Skeletal muscle satellite cell (primary cell): ENCODE measurements around the gene CCDC88B.

ENCODE experiments used
- H3K27me3 ChIP-seq: 2 replicates; pipeline ENCODE4 v1.7.0; 2013; ENCODE audit warnings: low read length; ENCODE audit not compliant: control insufficient read depth, insufficient read depth
- H3K36me3 ChIP-seq: 2 replicates; pipeline ENCODE4 v1.7.0; 2013; ENCODE audit warnings: mild to moderate bottlenecking, control low read depth, low read length; ENCODE audit not compliant: insufficient read depth
- H3K4me1 ChIP-seq: 2 replicates; pipeline ENCODE4 v1.7.0; 2013; ENCODE audit warnings: low read length; ENCODE audit not compliant: control insufficient read depth, insufficient read depth
- H3K4me2 ChIP-seq: 2 replicates; pipeline ENCODE4 v1.7.0; 2013; ENCODE audit warnings: mild to moderate bottlenecking, low read length
- H3K4me3 ChIP-seq: 2 replicates; pipeline ENCODE4 v1.7.0; 2013; ENCODE audit warnings: low read length
- H3K9ac ChIP-seq: 2 replicates; pipeline ENCODE4 v1.7.0; 2013; ENCODE audit warnings: mild to moderate bottlenecking, low read depth, low read length, moderate library complexity
- H3K9me3 ChIP-seq: replicated peaks from 2 replicates; pipeline ENCODE4 v1.7.0; 2013; ENCODE audit warnings: mild to moderate bottlenecking, control low read depth, low read length

Gene CCDC88B

GRCh38 chr11:64372021-64372420 is 32.0 kb downstream of the CCDC88B start:
- no peak overlapping the region for H3K4me2 ChIP-seq
- H3K36me3 ChIP-seq: peaks cover 28% of the 10 kb centered on the region
- no peaks in the 10 kb centered on the region for H3K27me3 ChIP-seq
- H3K9ac ChIP-seq: no peak overlapping the region
- no peaks in the 10 kb centered on the region for H3K4me1 ChIP-seq
- no peak overlapping the region for H3K4me3 ChIP-seq
- H3K9me3 ChIP-seq: no peaks in the 10 kb centered on the region

GRCh38 chr11:64372802-64373597 is 33.0 kb downstream of the CCDC88B start:
- H3K9ac ChIP-seq: no peak overlapping the region
- H3K4me1 ChIP-seq: no peaks in the 10 kb centered on the region
- H3K4me3 ChIP-seq: no peak overlapping the region
- no peaks in the 10 kb centered on the region for H3K27me3 ChIP-seq
- peaks cover 21% of the 10 kb centered on the region for H3K36me3 ChIP-seq
- H3K4me2 ChIP-seq: no peak overlapping the region
- no peaks in the 10 kb centered on the region for H3K9me3 ChIP-seq

GRCh38 chr11:64373598-64373974 is 33.6 kb downstream of the CCDC88B start:
- Histone ChIP-seq H3K36me3 (peaks cover 17% of the 10 kb centered on the region), H3K27me3 (peaks cover under 1% of the 10 kb centered on the region), H3K9ac (no peak overlapping the region), H3K9me3 (no peaks in the 10 kb centered on the region), H3K4me2 (no peak overlapping the region), H3K4me1 (peaks cover 1% of the 10 kb centered on the region), H3K4me3 (no peak overlapping the region)

- H3K4me1 ChIP-seq: peaks cover 6% of the 10 kb centered on the region
- H3K36me3 ChIP-seq: peaks cover 8% of the 10 kb centered on the region
- H3K9me3 ChIP-seq: no peaks in the 10 kb centered on the region
- no peak overlapping the region for H3K4me3 ChIP-seq
- H3K4me2 ChIP-seq: no peak overlapping the region
- H3K9ac ChIP-seq: no peak overlapping the region
- H3K27me3 ChIP-seq: peaks cover 10% of the 10 kb centered on the region
Observed at GRCh38 chr11:64376071-64376470, 36.1 kb downstream of the CCDC88B start.

- Histone ChIP-seq H3K36me3 (no peaks in the 10 kb centered on the region), H3K27me3 (peaks cover 18% of the 10 kb centered on the region), H3K9me3 (no peaks in the 10 kb centered on the region), H3K4me1 (peaks cover 6% of the 10 kb centered on the region), H3K9ac (no peak overlapping the region), H3K4me3 (no peak overlapping the region), H3K4me2 (peak overlapping the region; percentile 71)
Observed at GRCh38 chr11:64378335-64378880, 38.4 kb downstream of the CCDC88B start.

- Histone ChIP-seq H3K27me3 (peaks cover 25% of the 10 kb centered on the region), H3K4me2 (no peak overlapping the region), H3K4me3 (no peak overlapping the region), H3K9ac (no peak overlapping the region), H3K36me3 (no peaks in the 10 kb centered on the region), H3K9me3 (no peaks in the 10 kb centered on the region), H3K4me1 (peaks cover 6% of the 10 kb centered on the region)
Observed at GRCh38 chr11:64379160-64379559, 39.2 kb downstream of the CCDC88B start.

- Histone ChIP-seq H3K4me2 (no peak overlapping the region), H3K4me1 (peaks cover 6% of the 10 kb centered on the region), H3K9me3 (no peaks in the 10 kb centered on the region), H3K36me3 (no peaks in the 10 kb centered on the region), H3K9ac (no peak overlapping the region), H3K27me3 (peaks cover 34% of the 10 kb centered on the region), H3K4me3 (no peak overlapping the region)
Observed at GRCh38 chr11:64379817-64380709, 40.1 kb downstream of the CCDC88B start.

GRCh38 chr11:64381350-64381749 is 41.3 kb downstream of the CCDC88B start:
- H3K4me3 ChIP-seq: no peak overlapping the region
- peaks cover 47% of the 10 kb centered on the region for H3K27me3 ChIP-seq
- H3K36me3 ChIP-seq: no peaks in the 10 kb centered on the region
- H3K9me3 ChIP-seq: no peaks in the 10 kb centered on the region
- no peak overlapping the region for H3K9ac ChIP-seq
- peaks cover 6% of the 10 kb centered on the region for H3K4me1 ChIP-seq
- no peak overlapping the region for H3K4me2 ChIP-seq

GRCh38 chr11:64382047-64382446 is 42.0 kb downstream of the CCDC88B start:
- H3K9ac ChIP-seq: no peak overlapping the region
- no peaks in the 10 kb centered on the region for H3K36me3 ChIP-seq
- H3K9me3 ChIP-seq: no peaks in the 10 kb centered on the region
- peaks cover 6% of the 10 kb centered on the region for H3K4me1 ChIP-seq
- peaks cover 51% of the 10 kb centered on the region for H3K27me3 ChIP-seq
- H3K4me2 ChIP-seq: no peak overlapping the region
- H3K4me3 ChIP-seq: no peak overlapping the region

GRCh38 chr11:64382586-64382985 is 42.6 kb downstream of the CCDC88B start:
- Histone ChIP-seq H3K4me2 (no peak overlapping the region), H3K4me3 (no peak overlapping the region), H3K9ac (no peak overlapping the region), H3K9me3 (no peaks in the 10 kb centered on the region), H3K4me1 (peaks cover 6% of the 10 kb centered on the region), H3K27me3 (peaks cover 52% of the 10 kb centered on the region), H3K36me3 (no peaks in the 10 kb centered on the region)

- no peak overlapping the region for H3K4me3 ChIP-seq
Observed at GRCh38 chr11:64383580-64383979, 43.6 kb downstream of the CCDC88B start.

More at GRCh38 chr11:64383580-64383979, 43.6 kb downstream of the CCDC88B start:
- peaks cover 5% of the 10 kb centered on the region for H3K4me1 ChIP-seq
- H3K9me3 ChIP-seq: no peaks in the 10 kb centered on the region
- H3K4me2 ChIP-seq: no peak overlapping the region
- H3K36me3 ChIP-seq: no peaks in the 10 kb centered on the region
- no peak overlapping the region for H3K9ac ChIP-seq
- H3K27me3 ChIP-seq: peaks cover 60% of the 10 kb centered on the region
